CD4-positive, alpha-beta memory T cell (primary cell): Measurements from ENCODE around the gene TBXAS1. TPM values are rescaled to one million over a fixed set of nuclear protein-coding genes. Genes with fewer than 3 reads are reported as not detected.

Experiments
- CTCF ChIA-PET: fragments of 350-600 bp; sonication (Branson Sonifier 250); formaldehyde crosslinking; loops from one replicate; lab custom pipeline; 2021; ENCODE audit warnings: inconsistent platforms; ENCODE audit not compliant: partially characterized antibody; lab: Charles Lee
- POLR2A ChIA-PET: fragments of 350-600 bp; sonication (Branson Sonifier 250); formaldehyde crosslinking; loops from one replicate; lab custom pipeline; 2021; ENCODE audit not compliant: partially characterized antibody; lab: Charles Lee
- DNase-seq, 5 donors: peaks; one replicate each; pipeline versions ENCODE4 v3.0.0 to v3.0.0-alpha.2; 2020 to 2022; ENCODE audit warnings: mixed read lengths in 1 of 5
- H3K27ac ChIP-seq: one replicate; pipeline ENCODE4 v1.7.0; 2013; ENCODE audit warnings: low read depth, low read length
- H3K27me3 ChIP-seq: 2 replicates; pipeline ENCODE4 v1.7.0; 2013; ENCODE audit warnings: mild to moderate bottlenecking, low read length, moderate library complexity; ENCODE audit not compliant: insufficient read depth
- H3K36me3 ChIP-seq: 2 replicates; pipeline ENCODE4 v1.7.0; 2013; ENCODE audit warnings: mild to moderate bottlenecking, low read length, moderate library complexity; ENCODE audit not compliant: insufficient read depth
- H3K4me1 ChIP-seq: 2 replicates; pipeline ENCODE4 v1.7.0; 2013; ENCODE audit warnings: mild to moderate bottlenecking, low read length, moderate library complexity; ENCODE audit not compliant: insufficient read depth
- H3K4me3 ChIP-seq, 2 donors: one replicate each; pipeline ENCODE4 v1.7.0; 2013; ENCODE audit warnings: low read length in 2 of 2, mild to moderate bottlenecking in 1 of 2
- H3K9me3 ChIP-seq, 2 donors: one replicate each; pipeline ENCODE4 v1.7.0; 2013; ENCODE audit warnings: low read length in 2 of 2, control low read depth in 1 of 2; ENCODE audit not compliant: control insufficient read depth in 1 of 2
- H3K27ac Mint-ChIP-seq, 7 donors: one replicate each; pipeline ENCODE4 v1.8.0; 2020 to 2021; ENCODE audit warnings: mixed read lengths in 7 of 7, mild to moderate bottlenecking in 6 of 7, inconsistent platforms in 3 of 7, moderate library complexity in 3 of 7
- H3K27me3 Mint-ChIP-seq, 2 donors: one replicate each; pipeline ENCODE4 v1.8.0; 2020 to 2021; ENCODE audit warnings: mixed read lengths in 2 of 2
- H3K36me3 Mint-ChIP-seq, 2 donors: one replicate each; pipeline ENCODE4 v1.8.0; 2020 to 2021; ENCODE audit warnings: mixed read lengths in 2 of 2, inconsistent platforms in 1 of 2, mild to moderate bottlenecking in 1 of 2
- H3K4me1 Mint-ChIP-seq, 4 donors: one replicate each; pipeline ENCODE4 v1.8.0; 2020 to 2021; ENCODE audit warnings: mixed read lengths in 4 of 4, mild to moderate bottlenecking in 1 of 4
- H3K4me3 Mint-ChIP-seq, 8 donors: one replicate each; pipeline ENCODE4 v1.8.0; 2020 to 2021; ENCODE audit warnings: mixed read lengths in 8 of 8, mild to moderate bottlenecking in 7 of 8, moderate library complexity in 6 of 8, inconsistent platforms in 3 of 8
- H3K9me3 Mint-ChIP-seq, 8 donors: one replicate each; pipeline ENCODE4 v1.8.0; 2020 to 2021; ENCODE audit warnings: mixed read lengths in 8 of 8, mild to moderate bottlenecking in 5 of 8, inconsistent platforms in 3 of 8, moderate library complexity in 1 of 8
- intact Hi-C: fragments of 100-400 bp; cut with micrococcal nuclease; formaldehyde crosslinking; loops from one replicate; pipeline ENCODE4 v1.15.1; 2023
- polyA plus RNA-seq, 2 donors: library from polyadenylated mRNA; unstranded; fragments of 300-500 nt; fragmentation: Illumina TruSeq; gene quantifications; one replicate each; pipeline ENCODE4 v1.2.3, GENCODE V29; 2021
- total RNA-seq, 2 experiments: library from RNA; stranded (reverse); gene quantifications; one replicate each; pipeline ENCODE4 v1.2.3, GENCODE V29; 2021

The TBXAS1 gene
- total and polyA plus RNA-seq, 4 experiments from 2014 or later, result 16.6 to 20.1 (median 18.9) TPM

DNA sequence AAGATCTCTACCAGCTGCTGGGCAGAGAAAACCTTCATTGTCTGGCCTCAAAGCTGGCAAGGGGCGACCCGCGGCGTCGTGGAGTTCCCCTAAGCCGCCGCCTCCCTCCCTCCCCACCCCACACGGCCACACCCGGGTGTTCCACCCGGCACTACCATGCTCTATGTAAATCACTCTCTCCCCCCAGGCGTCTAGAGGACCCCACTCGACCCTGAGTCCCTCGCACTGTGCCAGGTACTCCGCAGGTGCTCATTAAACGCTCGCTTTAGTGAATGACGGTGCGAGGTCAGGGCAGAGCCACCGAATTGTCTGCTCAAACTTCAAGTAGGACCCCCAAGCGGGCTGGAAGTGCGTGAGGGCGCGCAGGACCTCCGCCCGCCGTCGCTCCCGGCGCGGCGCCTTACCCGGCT, 233.1 kb downstream of the TBXAS1 start:
- Histone ChIP-seq H3K4me1 (peaks cover 45% of the 10 kb centered on the region), H3K9me3 (peaks cover 0 to 6% of the 10 kb centered on the region in 2 donors), H3K36me3 (no peaks in the 10 kb centered on the region), H3K27me3 (no peaks in the 10 kb centered on the region), H3K4me3 (peak overlapping the region in 1 of 2 donors; percentile 89), H3K27ac (peak overlapping the region; percentile 84)
- Mint-ChIP-seq H3K9me3 (peaks cover 0 to 16% (median 16%) of the 10 kb centered on the region in 8 donors), H3K27me3 (no peaks in the 10 kb centered on the region), H3K36me3 (peaks cover 13 to 22% of the 10 kb centered on the region in 2 donors), H3K4me3 (peak overlapping the region; percentile 92 to 96 (median 95)), H3K4me1 (peaks cover 32 to 62% (median 46%) of the 10 kb centered on the region in 4 donors), H3K27ac (peak overlapping the region; percentile 86 to 99 (median 91))
- peak; percentile 46 to 78 (median 50) for DNase-seq
- ChIA-PET CTCF (interaction anchor here (0.7 to 1.1 kb wide), 2 partner anchors 21 to 242 kb away, joined by 3 read pairs; no protein-coding TSS in a partner anchor), POLR2A (interaction anchor here (0.7 to 2.1 kb wide), 10 partner anchors 10 to 413 kb away, joined by 3 to 19 read pairs (median 4); partner anchors contain the start of gene KDM7A)
- intact Hi-C loops, result loop anchor here (1.0 to 5.0 kb wide), 6 partner anchors 23 to 703 kb away; partner anchors contain the start of genes HIPK2, LUC7L2 and MKRN1

DNA sequence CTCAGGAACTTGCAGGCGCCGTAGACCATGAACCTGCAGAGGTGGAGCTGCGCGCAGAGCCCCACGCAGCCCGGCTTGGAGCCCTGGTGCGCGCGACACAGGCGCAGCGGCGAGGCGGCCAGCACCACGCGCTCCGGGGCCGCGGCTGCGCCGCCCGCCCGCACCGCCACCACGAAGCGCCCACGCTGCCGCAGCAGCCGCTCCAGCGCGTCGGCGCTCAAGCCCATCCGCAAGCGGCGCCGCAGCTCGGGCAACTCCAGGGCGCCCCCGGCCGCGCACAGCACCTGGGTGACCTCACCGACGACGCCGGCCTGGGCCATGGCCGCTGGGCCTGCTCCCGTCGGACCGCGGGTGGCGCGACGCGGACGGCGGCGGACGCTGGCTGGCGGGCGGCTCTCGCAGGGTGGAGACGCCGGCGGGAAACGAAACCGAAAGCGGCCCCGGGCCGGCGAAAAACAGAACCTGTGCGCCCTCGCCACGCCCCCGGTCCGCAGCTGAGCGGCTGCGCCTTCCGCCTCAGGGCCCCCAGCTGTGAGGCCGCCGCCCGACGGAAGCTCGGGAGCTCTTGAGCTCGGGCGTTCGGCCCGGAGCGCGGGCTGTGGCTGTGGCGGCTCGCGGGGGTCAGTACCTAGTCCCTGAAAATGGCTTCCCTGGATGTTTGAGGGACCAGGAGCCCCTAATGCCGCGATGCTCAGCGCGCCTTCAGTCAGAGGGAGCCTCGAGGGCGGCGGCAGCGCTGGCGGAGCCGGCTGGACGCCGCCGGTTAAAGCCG, 233.7 kb downstream of the TBXAS1 start, which contains the start of gene PARP12:
TSS of gene PARP12 (minus strand) at position 424 of the 772 bp plus-strand sequence. CDS start at position 320, 104 bp downstream.
- no peaks in the 10 kb centered on the region for H3K27me3 ChIP-seq
- H3K9me3 ChIP-seq, result peaks cover 0 to 7% of the 10 kb centered on the region in 2 donors
- peaks cover 45% of the 10 kb centered on the region for H3K4me1 ChIP-seq
- CTCF ChIA-PET, result interaction anchor here (1.1 to 1.4 kb wide), 3 partner anchors 21 to 241 kb away, joined by 3 to 6 read pairs (median 3); no protein-coding TSS in a partner anchor
- peaks cover 15 to 17% of the 10 kb centered on the region in 2 donors for H3K36me3 Mint-ChIP-seq
- H3K36me3 ChIP-seq, result no peaks in the 10 kb centered on the region
- H3K4me3 Mint-ChIP-seq, result peak within 1 kb of the TSS; percentile 92 to 96 (median 95)
- peak within 1 kb of the TSS; percentile 84 for H3K27ac ChIP-seq
- no peaks in the 10 kb centered on the region for H3K27me3 Mint-ChIP-seq
- intact Hi-C loops, result loop anchor here (1.0 to 5.0 kb wide), 6 partner anchors 22 to 703 kb away; partner anchors contain the start of genes HIPK2, LUC7L2 and MKRN1
- H3K4me3 ChIP-seq, result peak within 1 kb of the TSS; percentile 54 to 89
- peak within 1 kb of the TSS; percentile 86 to 99 (median 91) for H3K27ac Mint-ChIP-seq
- H3K4me1 Mint-ChIP-seq, result peaks cover 31 to 56% (median 43%) of the 10 kb centered on the region in 4 donors
- H3K9me3 Mint-ChIP-seq, result peaks cover 0 to 22% (median 20%) of the 10 kb centered on the region in 8 donors
- POLR2A ChIA-PET, result interaction anchor here (0.7 to 2.1 kb wide), 12 partner anchors 8 to 414 kb away, joined by 3 to 19 read pairs (median 3); partner anchors contain the start of gene KDM7A
- DNase-seq, result peak; percentile 84 to 89 (median 86)

DNA sequence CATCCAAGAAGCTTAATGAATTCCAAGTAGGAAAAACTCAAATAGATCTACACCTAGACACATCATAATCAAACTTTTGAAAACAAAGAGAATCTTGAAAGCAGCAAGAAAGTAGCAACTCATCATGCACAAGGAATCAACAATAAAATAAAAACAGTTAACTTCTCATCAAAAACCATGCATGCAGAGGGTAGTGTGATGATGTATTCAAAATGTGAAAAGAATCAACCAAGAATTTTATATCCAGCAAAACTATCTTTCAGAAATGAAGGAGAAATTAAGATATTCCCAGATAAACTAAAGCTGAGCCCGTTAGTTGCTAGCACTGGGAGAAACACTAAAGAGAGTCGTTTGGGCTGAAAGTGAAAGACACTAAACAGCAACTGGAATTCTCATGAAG, 238.0 kb downstream of the TBXAS1 start:
- no peak overlapping the region for H3K4me3 Mint-ChIP-seq
- H3K4me1 Mint-ChIP-seq, result peaks cover 9 to 21% (median 15%) of the 10 kb centered on the region in 4 donors
- no peak overlapping the region for H3K4me3 ChIP-seq
- no peaks in the 10 kb centered on the region for H3K27me3 Mint-ChIP-seq
- H3K9me3 Mint-ChIP-seq, result peaks cover 0 to 23% (median 20%) of the 10 kb centered on the region in 8 donors
- peaks cover 12% of the 10 kb centered on the region for H3K4me1 ChIP-seq
- H3K9me3 ChIP-seq, result peaks cover 0 to 7% of the 10 kb centered on the region in 2 donors
- no peak overlapping the region for H3K27ac ChIP-seq
- peaks cover 11 to 15% of the 10 kb centered on the region in 2 donors for H3K36me3 Mint-ChIP-seq
- no peaks in the 10 kb centered on the region for H3K27me3 ChIP-seq
- ChIA-PET POLR2A (no interaction called here), CTCF (interaction anchor here (1.0 kb wide), 1 partner anchor 237 kb away, joined by 3 read pairs; no protein-coding TSS in a partner anchor)
- no peak for DNase-seq
- intact Hi-C loops, result no loop called here
- no peaks in the 10 kb centered on the region for H3K36me3 ChIP-seq
- H3K27ac Mint-ChIP-seq, result no peak overlapping the region

DNA sequence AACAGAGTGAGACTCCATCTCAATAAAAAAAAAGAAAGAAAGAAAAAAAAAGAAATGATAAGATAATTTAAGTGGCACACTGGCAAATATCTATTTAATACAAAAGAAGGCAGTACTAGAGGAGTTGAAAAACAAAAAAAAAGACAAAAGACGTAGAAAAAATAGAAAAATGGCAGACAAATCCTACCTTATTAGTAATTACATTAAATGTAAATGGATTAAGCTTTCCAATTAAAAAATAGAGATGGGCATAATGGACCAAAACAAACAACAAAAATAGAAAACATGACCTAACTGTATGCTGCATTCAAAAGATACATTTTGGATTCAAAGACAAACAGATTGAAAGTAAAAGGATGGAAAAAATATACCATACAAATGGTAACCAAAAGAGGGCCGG, 239.0 kb downstream of the TBXAS1 start:
- H3K9me3 ChIP-seq, result peaks cover 0 to 7% of the 10 kb centered on the region in 2 donors
- H3K4me3 Mint-ChIP-seq, result peak overlapping the region in 1 of 8 donors; percentile 24
- no peak overlapping the region for H3K27ac ChIP-seq
- no peaks in the 10 kb centered on the region for H3K27me3 ChIP-seq
- H3K27ac Mint-ChIP-seq, result no peak overlapping the region
- DNase-seq, result no peak
- ChIA-PET POLR2A (no interaction called here), CTCF (no interaction called here)
- H3K4me3 ChIP-seq, result no peak overlapping the region
- peaks cover 0 to 23% (median 20%) of the 10 kb centered on the region in 8 donors for H3K9me3 Mint-ChIP-seq
- H3K27me3 Mint-ChIP-seq, result peaks cover 0 to 2% of the 10 kb centered on the region in 2 donors
- intact Hi-C loops, result no loop called here
- peaks cover 12% of the 10 kb centered on the region for H3K4me1 ChIP-seq
- no peaks in the 10 kb centered on the region for H3K36me3 ChIP-seq
- peaks cover 9 to 18% (median 14%) of the 10 kb centered on the region in 4 donors for H3K4me1 Mint-ChIP-seq
- H3K36me3 Mint-ChIP-seq, result peaks cover 9 to 15% of the 10 kb centered on the region in 2 donors

DNA sequence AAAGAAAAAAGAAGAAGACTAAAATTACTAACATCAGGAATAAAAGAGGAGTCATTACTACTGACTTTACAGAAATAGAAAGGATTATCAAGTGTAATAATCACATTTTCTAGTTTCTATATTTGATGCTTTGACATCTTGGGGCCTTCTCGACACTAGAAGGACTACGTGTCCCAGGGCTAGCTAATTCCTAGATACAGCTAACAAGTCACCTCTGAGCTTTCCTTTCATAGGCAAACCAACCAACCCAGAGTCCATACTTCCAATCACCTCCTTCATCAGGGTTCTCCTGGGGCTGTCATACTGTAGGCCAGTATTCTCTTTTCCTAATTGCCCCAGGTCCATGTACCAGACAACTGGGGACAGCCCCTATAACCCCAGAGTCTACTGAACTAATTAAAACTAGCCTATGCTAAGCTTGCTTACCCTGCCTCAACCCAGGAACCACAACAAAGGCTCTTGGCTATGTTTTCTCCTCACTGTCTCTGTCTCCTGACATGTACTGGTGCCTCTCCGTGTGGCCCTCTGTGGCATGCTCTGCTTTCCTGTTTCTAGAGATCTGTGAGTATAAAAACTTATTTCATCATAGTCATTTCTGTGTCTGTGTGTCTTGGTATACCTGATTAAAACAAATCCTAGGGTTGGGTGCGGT, 240.4 kb downstream of the TBXAS1 start:
- intact Hi-C loops, result no loop called here
- ChIA-PET POLR2A (interaction anchor here (0.6 kb wide), 1 partner anchor 106 kb away, joined by 3 read pairs; no protein-coding TSS in a partner anchor), CTCF (interaction anchor here (0.7 to 1.5 kb wide), 2 partner anchors 235 to 424 kb away, joined by 3 to 4 read pairs; no protein-coding TSS in a partner anchor)
- Histone ChIP-seq H3K27ac (no peak overlapping the region), H3K4me1 (peaks cover 4% of the 10 kb centered on the region), H3K4me3 (no peak overlapping the region), H3K27me3 (no peaks in the 10 kb centered on the region), H3K36me3 (no peaks in the 10 kb centered on the region), H3K9me3 (peaks cover 0 to 7% of the 10 kb centered on the region in 2 donors)
- H3K27ac Mint-ChIP-seq, result peak overlapping the region in 5 of 7 donors; percentile 2 to 69 (median 19)
- H3K4me3 Mint-ChIP-seq, result peak overlapping the region in 2 of 8 donors; percentile 25 to 27
- H3K36me3 Mint-ChIP-seq, result peaks cover 9 to 15% of the 10 kb centered on the region in 2 donors
- H3K9me3 Mint-ChIP-seq, result peaks cover 0 to 23% (median 20%) of the 10 kb centered on the region in 8 donors
- H3K4me1 Mint-ChIP-seq, result peaks cover 8 to 9% (median 9%) of the 10 kb centered on the region in 4 donors
- DNase-seq, result peak in 4 of 5 donors; percentile 27 to 34 (median 30)
- H3K27me3 Mint-ChIP-seq, result peaks cover 2% of the 10 kb centered on the region in 2 donors
